ENCODE results near the gene BTK. TPM values are rescaled to one million over a fixed set of nuclear protein-coding genes. Genes with fewer than 3 reads are reported as not detected.

The BTK gene
- total RNA-seq, 4 donors from 2014 or later: 9.5 to 45.7 (median 19.6) TPM

GRCh38 chrX:101391831-101392230 lies 5.8 kb upstream of the BTK start:
- TF ChIP-seq, protein P1, sequence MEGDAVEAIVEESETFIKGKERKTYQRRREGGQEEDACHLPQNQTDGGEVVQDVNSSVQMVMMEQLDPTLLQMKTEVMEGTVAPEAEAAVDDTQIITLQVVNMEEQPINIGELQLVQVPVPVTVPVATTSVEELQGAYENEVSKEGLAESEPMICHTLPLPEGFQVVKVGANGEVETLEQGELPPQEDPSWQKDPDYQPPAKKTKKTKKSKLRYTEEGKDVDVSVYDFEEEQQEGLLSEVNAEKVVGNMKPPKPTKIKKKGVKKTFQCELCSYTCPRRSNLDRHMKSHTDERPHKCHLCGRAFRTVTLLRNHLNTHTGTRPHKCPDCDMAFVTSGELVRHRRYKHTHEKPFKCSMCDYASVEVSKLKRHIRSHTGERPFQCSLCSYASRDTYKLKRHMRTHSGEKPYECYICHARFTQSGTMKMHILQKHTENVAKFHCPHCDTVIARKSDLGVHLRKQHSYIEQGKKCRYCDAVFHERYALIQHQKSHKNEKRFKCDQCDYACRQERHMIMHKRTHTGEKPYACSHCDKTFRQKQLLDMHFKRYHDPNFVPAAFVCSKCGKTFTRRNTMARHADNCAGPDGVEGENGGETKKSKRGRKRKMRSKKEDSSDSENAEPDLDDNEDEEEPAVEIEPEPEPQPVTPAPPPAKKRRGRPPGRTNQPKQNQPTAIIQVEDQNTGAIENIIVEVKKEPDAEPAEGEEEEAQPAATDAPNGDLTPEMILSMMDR (IDR thresholded peaks at IDR 0.05; ENCODE audit: low read depth): no peak

DNA sequence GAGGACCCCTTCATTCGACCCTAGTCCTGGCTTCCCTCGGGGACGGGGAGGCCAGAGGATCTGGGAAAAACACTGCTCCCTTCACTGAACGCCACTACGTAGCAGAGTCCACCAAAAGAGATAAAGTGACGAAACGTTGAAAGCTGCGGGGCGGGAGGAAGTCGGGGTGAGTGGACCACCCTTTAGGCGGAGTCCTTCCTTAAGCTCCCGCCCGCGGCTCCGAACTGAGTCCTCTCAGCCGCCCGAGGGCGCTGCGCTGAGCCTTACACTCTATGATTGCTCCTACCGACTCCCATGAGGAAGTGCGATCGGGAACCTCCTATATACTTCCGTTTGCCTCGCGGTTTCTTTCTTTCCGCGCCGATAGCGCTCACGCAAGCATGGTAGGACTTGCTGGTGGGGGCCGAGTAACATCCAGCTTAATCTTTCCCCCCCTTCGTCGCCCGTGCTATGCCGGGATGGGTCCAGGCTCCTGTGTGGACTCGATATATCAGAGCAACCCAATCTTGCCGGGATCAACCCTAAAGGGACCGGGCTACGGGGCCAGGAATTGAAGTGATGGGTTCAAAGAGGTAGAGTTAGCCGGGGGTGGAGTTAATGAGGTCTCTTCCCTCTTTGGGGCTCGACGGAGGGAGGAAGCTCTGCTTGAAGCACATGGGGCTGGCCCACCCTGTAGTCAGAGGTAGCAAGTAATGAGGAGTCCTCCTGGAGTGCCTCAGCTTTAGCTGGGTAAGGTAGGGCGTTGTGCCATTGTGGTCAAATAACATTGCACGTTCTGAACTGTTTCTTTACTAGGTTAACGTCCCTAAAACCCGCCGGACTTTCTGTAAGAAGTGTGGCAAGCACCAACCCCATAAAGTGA lies 4.9 kb upstream of the BTK start, which contains the start of gene RPL36A:
Gene RPL36A (plus strand): TSS at position 348 of the 862 bp plus-strand sequence. CDS start 33 bp downstream, at position 381.
- TF ChIP-seq, protein P1 (IDR thresholded peaks at IDR 0.05; ENCODE audit: low read depth): no peak

DNA sequence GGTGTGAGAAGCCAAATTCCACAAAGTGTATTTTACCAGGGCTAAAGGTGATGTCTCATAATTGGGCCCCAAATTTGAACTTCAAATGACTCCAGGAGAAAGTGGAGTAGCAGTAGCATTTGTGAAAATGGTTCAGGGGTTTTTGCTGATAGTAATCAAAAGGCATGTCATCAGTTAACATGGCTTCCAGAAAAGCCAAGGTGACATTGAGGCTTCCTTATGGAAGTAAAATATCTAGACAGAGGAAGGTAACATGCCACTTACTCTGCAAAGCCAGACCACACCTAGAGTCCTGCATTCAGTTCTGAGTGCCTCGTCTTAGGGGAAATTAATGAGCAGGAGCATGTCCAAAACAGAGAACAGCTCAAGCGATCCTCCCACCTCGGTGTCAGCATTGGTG lies 2.6 kb upstream of the BTK start:
- TF ChIP-seq, protein P1 (IDR thresholded peaks at IDR 0.05; ENCODE audit: low read depth): no peak

DNA sequence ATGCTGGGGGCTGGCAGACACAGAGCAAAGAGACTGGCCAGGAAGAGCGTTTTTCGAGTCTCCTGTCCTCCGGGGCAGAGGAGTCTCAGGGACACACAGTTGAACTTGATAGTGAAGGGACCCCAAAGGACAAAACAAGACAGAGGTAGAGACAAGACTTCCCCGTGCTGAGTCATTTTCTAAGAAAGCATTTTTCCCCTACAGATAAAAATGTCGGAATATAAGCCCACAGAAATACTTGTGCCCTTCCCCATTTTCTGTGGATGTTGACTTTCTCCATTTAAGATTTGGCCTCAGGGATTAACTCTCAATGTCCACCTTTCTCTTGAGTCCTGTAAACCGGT lies 523 bp upstream of the BTK start:
- TF ChIP-seq, protein P1 (IDR thresholded peaks at IDR 0.05; ENCODE audit: low read depth): no peak

GRCh38 chrX:101385026-101385684 lies 836 bp downstream of the BTK start:
- TF ChIP-seq, protein P1 (IDR thresholded peaks at IDR 0.05; ENCODE audit: low read depth): no peak

DNA sequence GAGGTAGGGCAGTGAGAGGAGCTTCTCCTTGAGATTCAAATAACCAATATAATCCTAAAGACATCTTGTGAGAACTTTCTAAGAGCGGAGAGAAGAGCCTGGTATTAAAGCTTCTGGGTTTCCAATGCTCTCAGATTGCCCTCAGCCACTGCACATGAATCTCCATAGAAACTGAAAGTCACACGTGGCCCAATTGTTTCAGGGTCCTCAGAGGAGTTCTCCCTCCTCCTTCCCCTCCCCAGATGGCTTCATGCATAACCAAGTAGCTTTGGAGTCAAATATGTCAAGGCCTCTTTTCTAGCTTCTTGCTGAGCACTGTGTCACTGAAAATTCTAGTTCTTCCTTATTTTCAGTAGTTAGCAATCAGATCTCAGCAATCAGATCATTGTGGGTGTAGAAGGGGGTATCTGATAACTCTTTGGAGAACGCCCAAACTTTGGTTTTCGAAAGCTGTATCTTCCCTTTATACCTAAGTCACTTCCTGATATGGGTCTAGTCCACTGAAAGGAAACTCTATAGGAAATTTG lies 2.2 kb downstream of the BTK start:
- TF ChIP-seq, protein P1 (IDR thresholded peaks at IDR 0.05; ENCODE audit: low read depth): no peak

DNA sequence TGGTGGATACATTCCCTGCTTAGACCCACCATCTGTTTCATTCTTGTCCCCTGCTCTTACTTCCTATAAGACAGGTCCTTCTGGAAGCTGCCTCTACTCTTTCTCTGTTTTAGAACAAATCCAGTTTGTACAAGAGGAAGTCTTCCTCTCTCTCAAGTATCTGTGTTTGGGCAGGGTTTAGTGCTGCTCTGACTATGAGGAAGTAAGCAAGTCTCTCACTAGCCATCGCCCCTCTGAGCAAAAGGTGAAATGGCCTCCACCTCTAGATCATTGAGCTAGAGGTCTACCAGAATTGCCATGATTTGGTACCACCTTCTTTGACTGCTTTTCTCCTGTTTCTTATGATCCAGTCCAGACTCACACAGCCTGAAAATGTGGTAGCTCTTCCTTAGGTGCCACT lies 8.4 kb downstream of the BTK start:
- TF ChIP-seq, protein P1 (IDR thresholded peaks at IDR 0.05; ENCODE audit: low read depth): no peak

Measured in subcutaneous adipose tissue (tissue), 4 donors.